ENCODE data around the gene KIZ. TPM values are rescaled to one million over a fixed set of nuclear protein-coding genes. Genes with fewer than 3 reads are reported as not detected.

Gene KIZ
- total RNA-seq, 6 donors from 2014 or later, result 7.9 to 29.3 (median 15.2) TPM

DNA sequence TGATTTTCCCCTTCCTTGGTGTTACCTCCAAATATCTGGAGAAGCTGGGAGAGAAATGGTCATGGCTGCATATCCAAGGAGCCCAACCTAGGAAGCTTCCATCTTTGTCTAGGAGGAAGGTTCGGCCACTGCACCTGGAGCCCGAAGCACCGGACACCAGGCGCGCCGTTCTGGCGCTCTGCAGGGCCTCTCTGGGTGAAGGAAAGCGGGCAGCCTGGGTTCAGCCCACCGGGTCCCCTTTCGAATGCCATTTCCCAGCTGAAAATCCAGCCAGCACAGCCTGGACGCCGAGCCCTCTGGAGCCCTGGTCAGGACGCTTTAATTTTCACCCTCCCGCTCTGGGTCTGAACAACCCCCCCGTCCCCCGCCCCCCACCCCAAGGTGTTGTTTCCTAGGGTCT, 21.0 kb upstream of the KIZ start:
- H3K4me1 ChIP-seq, result peaks cover 34 to 52% (median 45%) of the 10 kb centered on the region in 4 donors
- no peaks in the 10 kb centered on the region for H3K9me3 ChIP-seq
- DNase-seq (peak in 1 of 2 donors; percentile 36), ATAC-seq (ENCODE audit: low FRiP score in 2 of 2) (no peak)
- no peak overlapping the region for H3K4me3 ChIP-seq
- no peak overlapping the region for H3K27ac ChIP-seq
- peaks cover 4 to 67% (median 40%) of the 10 kb centered on the region in 4 donors for H3K27me3 ChIP-seq
- WGBS, 2 donors, result 0 to 6% methylated on average over 1 to 15 of the region's 16 CpGs
- no peak for TF ChIP-seq CTCF (IDR thresholded peaks at IDR 0.05)
- no peak for TF ChIP-seq EP300 (IDR thresholded peaks at IDR 0.05)
- no peaks in the 10 kb centered on the region for H3K36me3 ChIP-seq

DNA sequence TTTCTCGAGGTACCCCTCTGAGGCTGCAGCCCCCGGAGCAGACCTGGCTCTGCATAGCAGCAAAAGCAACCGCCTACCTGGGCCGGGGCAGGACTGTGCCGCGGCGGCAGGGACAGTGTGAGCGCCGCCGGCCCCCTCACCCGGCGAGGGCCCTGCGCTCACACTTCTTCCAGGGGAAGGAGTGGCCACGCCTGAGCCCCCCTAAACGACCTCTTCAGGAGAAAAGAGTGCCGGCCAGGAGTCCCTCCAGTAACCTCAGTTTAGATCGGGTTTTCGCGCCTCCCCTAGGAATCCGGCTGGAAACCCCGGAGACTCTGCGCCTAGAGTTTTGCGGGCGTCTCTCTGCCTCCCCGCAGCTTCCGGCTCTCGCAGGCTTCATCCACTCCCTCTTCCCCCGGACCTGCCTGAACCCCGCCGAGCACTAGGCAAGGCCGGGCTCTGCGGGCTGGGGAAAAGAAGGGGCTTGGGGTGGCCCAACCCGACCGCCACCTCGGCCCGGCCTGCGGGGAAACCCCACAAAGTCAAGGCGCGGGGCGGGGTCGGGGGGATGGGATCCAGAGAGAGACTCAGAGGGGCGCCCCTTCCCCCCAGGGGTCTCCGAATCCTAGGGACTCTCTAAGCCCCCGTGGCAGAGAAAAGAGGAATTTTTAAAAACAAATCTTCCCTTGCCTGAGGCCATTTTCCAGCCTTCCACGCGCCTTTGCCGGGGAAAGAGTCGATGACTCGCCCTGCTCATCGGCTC, 20.3 kb upstream of the KIZ start:
- 3 to 6% methylated on average over 16 to 48 of the region's 50 CpGs for WGBS, 2 donors
- TF ChIP-seq EP300 (IDR thresholded peaks at IDR 0.05), result no peak
- no peak for TF ChIP-seq CTCF (IDR thresholded peaks at IDR 0.05)
- TF ChIP-seq POLR2AphosphoS5 (IDR thresholded peaks at IDR 0.05), result no peak
- no peak for TF ChIP-seq POLR2A (IDR thresholded peaks at IDR 0.05)
- no peaks in the 10 kb centered on the region for H3K9me3 ChIP-seq
- peaks cover 29 to 45% (median 39%) of the 10 kb centered on the region in 4 donors for H3K4me1 ChIP-seq
- peaks cover 4 to 60% (median 37%) of the 10 kb centered on the region in 4 donors for H3K27me3 ChIP-seq
- DNase-seq (peak in 1 of 2 donors; percentile 74), ATAC-seq (ENCODE audit: low FRiP score in 2 of 2) (no peak)
- H3K4me3 ChIP-seq, result no peak overlapping the region
- no peak overlapping the region for H3K27ac ChIP-seq
- no peaks in the 10 kb centered on the region for H3K36me3 ChIP-seq

DNA sequence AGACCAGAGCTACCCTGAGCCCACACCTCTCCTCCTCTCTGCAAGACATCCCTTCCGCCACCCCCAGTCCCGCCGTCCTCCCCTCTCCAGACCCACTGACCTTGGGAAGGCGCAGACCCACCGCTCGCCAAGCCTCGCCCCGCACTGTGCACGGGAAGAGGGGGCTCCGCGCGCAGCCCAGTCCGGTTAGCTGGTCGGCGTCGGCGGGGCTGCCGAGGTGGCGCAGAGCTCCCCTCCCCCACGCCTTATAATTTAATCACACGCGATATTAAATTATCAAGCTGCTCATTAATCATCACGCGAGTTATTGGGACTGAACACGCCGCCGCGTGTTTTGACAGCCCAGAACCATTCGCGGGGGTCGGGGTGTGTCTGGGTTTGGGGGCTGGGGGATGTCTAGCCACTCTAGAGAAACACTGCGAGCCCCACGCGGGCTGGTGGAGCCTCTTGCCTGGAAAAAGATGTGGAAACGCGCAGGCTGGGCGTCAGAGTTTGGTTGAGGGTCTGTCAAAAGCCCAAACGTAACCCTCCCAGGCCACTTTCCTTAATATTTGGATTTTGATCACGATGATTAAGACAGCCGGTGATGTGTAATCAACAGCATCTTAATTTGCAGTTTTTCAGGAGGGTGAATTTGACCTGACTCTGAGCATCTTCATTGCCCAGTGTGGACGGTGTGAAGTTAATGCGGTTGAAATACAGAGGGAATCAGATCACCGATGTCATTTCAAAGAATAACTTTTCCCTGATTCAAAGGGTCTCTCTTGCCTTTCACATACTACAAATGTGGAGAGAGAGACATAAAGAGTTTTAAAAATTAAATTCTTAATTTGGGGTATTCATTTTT, 19.5 kb upstream of the KIZ start, which contains the start of gene LINC00237:
Gene LINC00237 (minus strand): TSS at position 188 of the 847 bp plus-strand sequence.
- H3K27me3 ChIP-seq, result peaks cover 1 to 52% (median 30%) of the 10 kb centered on the region in 4 donors

DNA sequence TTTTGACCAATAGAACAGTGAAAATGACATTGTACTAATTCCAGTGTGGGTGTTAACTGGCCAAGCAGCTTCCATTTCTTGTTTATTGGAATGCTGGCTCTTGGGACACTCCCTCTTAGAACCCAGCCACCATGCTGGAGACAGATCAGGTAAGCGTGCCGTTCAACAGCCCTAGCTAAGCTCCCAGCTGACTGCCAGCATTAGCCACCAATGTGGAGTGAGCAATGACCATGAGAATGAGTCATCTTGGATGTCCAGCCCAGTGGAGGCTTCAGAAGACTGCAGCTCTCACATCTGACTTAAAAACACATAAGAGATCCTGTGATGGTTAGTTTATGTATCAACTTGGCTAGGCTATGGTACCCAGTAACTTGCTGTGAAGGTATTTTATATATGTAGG, 16.7 kb upstream of the KIZ start:
- DNase-seq (no peak), ATAC-seq (ENCODE audit: low FRiP score in 2 of 2) (no peak)
- Histone ChIP-seq H3K27me3 (peaks cover 0 to 27% (median 12%) of the 10 kb centered on the region in 4 donors), H3K36me3 (no peaks in the 10 kb centered on the region), H3K9me3 (no peaks in the 10 kb centered on the region), H3K4me1 (peaks cover 9 to 14% (median 12%) of the 10 kb centered on the region in 4 donors), H3K27ac (no peak overlapping the region), H3K4me3 (no peak overlapping the region)
- TF ChIP-seq EP300 (IDR thresholded peaks at IDR 0.05), result no peak
- no peak for TF ChIP-seq CTCF (IDR thresholded peaks at IDR 0.05)
- TF ChIP-seq POLR2AphosphoS5 (IDR thresholded peaks at IDR 0.05), result no peak
- no peak for TF ChIP-seq POLR2A (IDR thresholded peaks at IDR 0.05)
- 100% methylated on average over 2 of the region's 2 CpGs; no CpG with 5 or more reads in 1 of the 2 donors for WGBS, 2 donors

More for the DNA sequence above, 19.5 kb upstream of the KIZ start, which contains the start of gene LINC00237:
- Histone ChIP-seq H3K4me3 (no peak within 1 kb of the TSS), H3K9me3 (no peaks in the 10 kb centered on the region), H3K27ac (no peak within 1 kb of the TSS), H3K36me3 (no peaks in the 10 kb centered on the region), H3K4me1 (peaks cover 21 to 37% (median 31%) of the 10 kb centered on the region in 4 donors)
- ATAC-seq (ENCODE audit: low FRiP score in 2 of 2) (no peak), DNase-seq (peak in 1 of 2 donors; percentile 68)
- WGBS, 2 donors, result 9 to 11% methylated on average over 26 to 38 of the region's 43 CpGs
- TF ChIP-seq POLR2AphosphoS5 (IDR thresholded peaks at IDR 0.05) (no peak), POLR2A (IDR thresholded peaks at IDR 0.05) (no peak), EP300 (IDR thresholded peaks at IDR 0.05) (no peak), CTCF (IDR thresholded peaks at IDR 0.05) (no peak)

All from upper lobe of left lung (tissue), 6 donors.